Stimulated activated CD4-positive, alpha-beta T cell treated with anti-CD3 and anti-CD28 coated beads, Interleukin-1b, Interleukin-23, amount 100 ng/mL, for 24 hours (primary cell): ENCODE data around the gene KCNJ16.

Experiments
- DNase-seq, 4 experiments: peaks; one replicate each; pipeline ENCODE4 v3.0.0-alpha.2; 2020; ENCODE audit warnings: low read depth in 4 of 4, low spot score in 1 of 4

KCNJ16 gene

DNA sequence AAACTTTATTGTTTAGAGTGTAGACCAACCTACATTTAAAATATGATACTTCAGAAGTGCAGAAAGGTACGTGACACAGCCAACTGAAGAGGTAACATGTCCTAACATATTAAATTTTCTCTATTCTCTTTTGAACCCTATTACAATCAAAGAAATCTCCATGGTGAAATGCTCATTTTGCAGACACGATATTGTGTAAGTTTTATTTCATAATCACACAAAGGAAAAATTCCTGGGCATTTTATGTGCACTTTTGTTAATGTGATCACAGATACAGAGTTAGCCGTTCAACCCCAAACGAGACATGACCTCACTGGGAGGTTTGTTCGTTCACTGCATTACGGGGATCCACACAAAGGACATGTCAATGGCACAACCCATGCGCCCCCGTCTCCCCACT is 21.8 kb downstream of the KCNJ16 start:
- DNase-seq: no peak

DNA sequence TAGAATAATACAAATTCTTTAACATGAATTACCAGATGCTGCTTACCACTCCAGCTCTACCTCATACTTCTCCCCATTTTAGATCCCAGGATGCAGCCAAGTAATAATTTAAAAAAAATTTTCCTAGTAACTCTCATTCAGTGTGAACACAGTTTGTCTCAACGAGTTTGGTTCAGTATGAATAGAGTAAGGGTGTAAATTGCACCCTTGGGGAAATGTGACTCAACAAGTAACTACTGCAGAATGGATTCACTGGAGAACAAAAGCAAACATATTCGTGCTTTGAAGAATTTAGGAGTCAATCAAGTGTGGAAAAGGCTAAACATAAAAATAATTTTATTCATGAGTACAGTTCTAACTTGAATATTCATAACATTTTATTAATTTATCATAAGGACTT is 23.0 kb downstream of the KCNJ16 start:
- no peak for DNase-seq

DNA sequence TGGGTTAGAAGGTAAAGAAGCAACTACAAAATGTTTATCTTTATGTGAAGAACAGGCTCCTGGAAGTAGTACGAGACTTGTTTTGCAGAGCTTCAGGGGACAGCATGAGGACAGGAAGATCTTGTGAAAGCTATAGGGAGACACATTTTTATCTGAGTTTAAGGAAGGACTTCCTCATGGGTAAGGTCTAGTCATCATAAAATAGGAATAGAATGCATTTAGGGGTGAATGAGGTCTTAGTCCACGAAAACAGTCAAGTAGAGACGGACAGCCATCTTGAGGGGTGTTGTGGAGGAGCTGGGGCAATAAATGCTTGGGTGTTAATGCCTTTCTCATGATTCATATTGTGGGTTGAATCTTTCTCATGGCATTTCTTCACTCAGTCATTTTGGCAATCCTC is 24.3 kb downstream of the KCNJ16 start:
- no peak for DNase-seq

DNA sequence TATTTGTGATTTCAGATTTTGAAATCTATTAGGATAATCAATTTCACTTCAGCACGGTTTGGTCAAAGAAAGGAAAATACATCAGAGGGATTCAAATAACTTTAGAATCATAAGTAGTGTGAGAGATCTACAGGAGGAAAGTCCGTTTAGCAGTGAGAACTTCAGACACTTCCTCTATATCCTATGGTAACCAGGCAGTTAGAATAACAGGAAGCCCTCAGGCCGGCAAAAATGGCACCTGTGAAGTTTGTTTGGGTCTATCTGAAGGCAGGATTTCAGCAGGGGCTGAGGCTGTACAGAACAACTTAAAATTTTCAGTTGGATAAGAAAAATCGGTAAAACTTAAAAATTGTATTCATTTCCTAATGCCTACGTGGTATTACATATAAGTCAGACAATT is 24.9 kb downstream of the KCNJ16 start:
- no peak for DNase-seq

DNA sequence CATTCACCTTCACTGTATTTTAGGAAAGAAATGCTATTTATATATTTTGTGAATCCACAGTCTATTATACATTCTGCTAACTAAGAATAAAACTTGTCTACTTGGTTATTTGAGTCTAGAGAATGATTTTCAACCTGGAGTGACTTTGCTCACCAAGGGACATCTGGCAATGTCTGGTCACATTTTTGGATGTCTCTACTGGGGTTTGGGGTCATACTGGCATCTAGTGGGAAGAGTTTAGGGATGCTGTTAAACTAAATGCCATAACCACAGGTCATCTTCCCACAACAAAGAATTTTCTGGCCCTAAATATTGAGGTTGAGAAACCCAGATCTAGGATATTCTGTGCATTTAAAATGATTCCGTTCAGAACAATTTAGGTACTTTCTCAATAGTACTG is 26.0 kb downstream of the KCNJ16 start:
- DNase-seq: no peak

DNA sequence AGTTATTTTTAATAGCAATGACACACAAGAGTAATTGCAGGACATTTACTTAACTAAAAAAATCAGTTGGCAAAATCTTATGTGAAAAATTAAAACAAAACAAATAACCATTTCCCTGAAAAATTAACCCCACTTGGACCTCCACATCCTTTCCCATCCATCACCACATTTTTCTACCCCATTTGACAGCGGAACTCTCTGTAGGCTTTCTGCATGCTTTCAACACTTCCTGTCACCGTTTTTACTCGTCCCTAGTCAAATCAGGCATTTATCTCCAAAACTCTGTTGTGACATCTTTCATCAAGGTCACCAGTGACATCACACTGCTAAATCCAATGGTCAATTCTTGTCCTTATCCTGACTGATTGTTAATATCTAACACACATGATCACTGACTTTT is 27.5 kb downstream of the KCNJ16 start:
- DNase-seq: no peak

DNA sequence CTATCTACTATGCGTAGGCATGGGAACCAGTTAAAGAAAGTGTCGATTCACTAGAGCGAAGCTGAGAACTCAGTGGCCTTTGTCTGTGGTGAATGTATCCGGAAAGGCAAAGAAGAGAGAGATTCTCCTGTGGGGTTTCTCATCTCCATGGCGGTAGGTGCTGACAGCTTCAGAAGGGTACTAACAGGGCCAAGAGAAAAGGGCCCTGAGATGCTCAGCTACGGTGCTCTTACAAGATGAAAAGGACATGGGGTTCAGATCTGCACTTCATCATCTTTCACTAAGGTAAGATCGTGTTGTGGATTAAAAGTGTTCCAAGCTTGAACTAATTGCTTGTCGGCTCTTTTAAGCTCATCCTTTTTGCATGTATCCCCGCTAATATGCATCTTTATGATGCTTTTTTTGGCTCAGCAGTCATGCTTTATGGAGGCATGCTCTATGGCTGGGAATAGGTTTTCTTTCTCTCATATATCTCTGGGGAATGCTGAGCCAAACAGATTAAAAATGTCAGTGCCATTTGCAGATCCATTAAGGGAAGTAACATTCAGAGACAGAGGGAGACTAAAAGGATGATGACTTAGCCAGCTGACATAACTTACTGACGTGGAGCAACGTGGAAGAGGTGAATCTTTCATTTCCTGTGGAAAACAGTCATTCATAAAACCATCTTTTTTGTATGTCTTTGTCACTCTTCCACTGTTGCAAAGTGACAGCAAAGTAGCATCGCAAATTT is 29.9 kb downstream of the KCNJ16 start:
- no peak for DNase-seq

DNA sequence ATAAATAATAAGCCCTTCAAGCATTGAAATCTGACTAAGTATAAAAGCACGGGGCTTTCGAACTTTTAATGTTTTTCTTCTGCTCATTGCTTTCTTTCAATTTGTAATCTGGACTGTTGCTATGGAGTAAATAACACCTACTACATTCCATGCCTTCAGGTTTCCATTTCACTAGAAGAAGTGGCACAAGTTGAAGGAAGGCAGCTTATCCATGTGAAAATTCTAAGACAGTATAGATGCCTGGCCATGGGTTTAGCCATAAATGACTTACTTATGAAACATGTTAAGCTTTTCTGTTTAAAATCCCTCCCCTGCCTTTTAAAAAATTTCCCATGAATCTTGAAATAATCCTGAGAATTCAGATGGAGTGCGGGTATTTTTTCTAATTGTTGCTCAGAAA is 30.6 kb downstream of the KCNJ16 start:
- no peak for DNase-seq

DNA sequence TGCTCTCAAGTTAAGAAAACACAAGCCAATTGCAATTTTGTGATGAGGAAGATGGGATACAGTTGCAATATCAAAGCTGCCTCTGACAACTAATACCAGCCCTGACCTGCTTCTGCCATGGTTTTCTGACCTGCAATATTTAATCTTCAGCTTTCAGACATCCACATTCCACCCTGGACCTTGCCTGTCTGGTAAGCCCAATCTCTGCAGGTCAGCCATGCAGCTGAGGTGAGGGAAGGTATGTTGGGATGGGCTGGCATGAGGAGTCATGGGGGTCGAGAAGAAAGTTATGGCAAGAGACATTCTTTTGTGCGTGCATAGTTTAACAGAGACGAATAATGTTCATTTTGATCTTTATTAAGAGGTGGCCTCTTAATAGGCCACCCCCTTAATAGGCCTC is 31.5 kb downstream of the KCNJ16 start:
- DNase-seq: no peak

DNA sequence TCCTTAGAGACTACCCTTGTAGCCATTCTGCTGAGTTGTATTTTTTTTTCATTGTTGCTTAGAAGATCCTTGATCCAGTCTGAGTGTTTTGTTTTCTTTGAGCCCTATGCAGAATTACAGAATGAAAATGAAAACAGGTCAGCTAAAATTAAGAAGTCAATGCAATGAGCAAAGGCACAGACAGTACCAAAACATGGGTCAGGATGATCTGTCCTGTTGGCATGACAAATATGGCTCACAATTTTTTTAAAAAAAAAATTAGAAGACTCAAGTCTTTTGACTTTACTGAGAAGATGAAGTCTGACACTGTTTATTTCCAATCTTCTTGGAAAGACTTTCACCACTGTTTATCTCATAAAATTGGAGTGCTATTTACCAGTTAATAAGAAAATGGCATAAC is 32.4 kb downstream of the KCNJ16 start:
- DNase-seq: no peak

DNA sequence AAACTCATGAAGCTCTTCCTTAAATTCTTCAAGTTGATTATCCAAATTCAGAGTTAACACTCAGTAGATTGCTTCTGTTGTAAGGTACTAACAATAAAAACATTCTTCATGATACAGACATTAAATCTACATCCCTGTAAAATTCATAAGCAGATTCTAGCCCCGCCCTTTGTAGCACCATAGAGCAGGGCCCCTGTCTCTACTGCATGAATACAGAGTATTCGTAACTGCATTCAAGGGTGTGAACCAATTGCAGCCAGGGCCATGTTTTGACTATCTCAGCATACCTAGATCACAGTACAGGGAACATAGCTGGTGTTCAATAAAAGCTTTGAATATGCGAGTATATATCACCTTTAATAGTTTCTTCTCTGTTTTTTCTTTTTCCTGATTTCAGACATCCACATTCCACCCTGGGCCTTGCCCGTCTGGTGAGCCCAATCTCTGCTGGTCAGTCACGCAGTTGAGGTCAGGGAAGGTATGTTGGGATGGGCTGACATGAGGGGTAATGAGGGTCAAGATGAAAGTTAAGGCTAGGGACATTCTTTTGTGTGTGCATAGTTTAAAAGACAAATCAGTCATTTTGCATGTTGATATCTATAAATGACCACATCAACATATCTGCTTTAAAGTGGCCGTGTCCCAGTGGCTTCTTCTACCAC is 33.0 kb downstream of the KCNJ16 start:
- no peak for DNase-seq

DNA sequence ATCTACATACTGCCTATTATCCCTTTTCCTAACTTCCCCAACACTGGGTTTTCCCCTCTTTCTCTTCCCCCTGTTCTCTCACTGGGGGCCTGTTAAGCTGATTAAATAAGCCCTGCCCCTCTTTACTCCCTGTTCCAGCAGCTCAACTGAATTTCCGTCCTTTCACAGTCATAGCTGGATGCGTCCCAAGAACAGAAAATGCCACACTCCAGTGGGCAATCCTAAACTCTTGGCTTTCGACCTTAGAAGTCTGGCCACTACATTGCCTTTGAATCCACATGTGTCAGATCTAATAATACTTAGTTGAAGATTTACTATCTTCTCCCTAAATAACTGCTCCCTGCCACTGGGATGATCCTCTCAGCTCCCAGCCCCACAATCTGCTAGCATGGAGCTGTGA is 34.5 kb downstream of the KCNJ16 start:
- no peak for DNase-seq

DNA sequence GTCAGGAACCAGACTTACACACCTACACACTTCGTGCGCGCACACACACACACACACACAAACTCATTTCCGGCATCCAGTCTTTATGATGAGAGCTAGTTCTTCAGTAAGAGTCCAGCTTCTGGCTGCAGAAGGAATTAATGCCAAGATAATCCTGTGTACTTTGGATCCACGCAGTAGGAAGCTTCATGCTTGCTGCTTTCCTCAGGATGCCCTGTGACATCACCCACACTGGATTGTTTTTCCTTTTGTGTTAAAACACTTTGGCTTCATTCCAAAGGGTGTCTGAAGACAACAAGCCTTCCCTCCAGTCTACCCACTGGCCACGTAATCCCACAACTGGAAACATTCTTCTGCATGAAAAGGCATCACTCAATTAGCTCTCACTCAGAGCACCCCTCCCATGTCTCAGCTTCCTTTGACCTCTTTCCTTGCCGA is 35.4 kb downstream of the KCNJ16 start:
- DNase-seq: no peak

DNA sequence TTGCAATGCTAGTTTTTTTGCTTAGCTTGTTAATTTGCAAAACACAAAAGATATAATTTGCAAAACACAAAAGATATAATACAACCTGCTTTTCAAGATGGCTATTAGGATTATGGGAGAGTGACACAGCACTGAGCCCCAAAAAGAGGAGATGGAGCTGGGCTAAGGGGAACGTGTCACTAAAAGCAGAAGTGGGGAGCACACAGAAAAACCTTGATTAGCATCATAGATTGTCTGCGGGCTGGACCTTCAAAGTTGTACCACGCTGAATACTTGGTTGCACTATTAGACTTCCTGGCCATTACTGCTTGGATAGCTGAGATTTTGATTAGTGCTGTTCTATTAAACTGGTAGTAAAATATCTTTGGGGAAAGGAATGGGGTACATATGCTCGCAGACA is 36.2 kb downstream of the KCNJ16 start:
- DNase-seq: no peak

DNA sequence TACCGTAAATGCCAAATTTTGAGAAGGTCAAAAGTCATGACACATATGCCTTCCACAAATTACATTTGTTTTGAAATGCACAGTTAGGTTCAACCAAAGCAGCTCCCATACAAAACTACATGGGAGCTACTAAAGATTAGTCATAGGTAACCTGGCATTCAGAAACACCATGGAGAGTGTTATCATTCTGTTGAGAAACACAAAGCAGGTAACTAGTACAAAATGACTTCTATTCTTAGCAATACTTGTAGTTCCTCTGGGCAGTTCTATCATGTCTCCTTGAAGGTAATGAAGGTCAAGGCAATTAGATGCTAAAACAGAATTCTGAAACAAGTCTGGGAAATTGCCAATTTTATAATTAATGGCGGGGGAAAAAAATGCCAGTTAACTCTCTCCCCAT is 39.4 kb downstream of the KCNJ16 start:
- DNase-seq: no peak

DNA sequence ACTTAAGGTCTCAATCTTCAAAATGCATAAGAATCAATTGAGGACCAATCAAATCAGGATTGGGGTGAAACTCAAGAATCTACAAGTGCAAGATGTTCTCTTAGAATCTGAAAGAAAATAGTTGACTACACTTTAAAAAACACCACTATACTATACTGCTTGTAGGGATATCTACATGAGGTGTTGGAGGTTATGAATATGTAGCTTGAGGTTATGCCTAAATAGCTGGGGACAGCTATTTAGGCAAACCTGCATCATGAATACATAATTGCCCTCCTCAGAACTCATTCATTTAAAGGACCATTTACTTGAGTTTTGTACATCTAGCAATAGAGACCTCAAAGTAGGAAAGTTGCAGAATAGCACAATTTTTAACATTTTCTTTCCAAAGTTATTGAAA is 40.1 kb downstream of the KCNJ16 start:
- DNase-seq: no peak

DNA sequence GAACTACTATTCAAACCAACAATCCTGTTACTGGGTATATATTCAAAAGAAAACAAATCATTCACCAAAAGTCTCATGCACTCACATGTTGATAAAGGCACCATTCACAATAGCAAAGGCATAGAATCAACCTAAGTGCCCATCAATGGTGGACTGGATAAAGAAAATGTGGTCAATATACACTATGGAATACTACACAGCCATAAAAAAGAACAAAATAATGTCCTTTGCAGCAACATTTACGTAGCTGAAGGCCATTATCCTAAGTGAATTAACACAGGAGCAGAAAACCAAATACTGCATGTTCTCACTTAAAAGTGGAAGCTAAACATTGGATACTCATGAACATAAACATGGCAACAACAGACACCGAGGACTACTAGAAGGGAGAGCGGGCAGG is 41.9 kb downstream of the KCNJ16 start:
- DNase-seq: no peak

DNA sequence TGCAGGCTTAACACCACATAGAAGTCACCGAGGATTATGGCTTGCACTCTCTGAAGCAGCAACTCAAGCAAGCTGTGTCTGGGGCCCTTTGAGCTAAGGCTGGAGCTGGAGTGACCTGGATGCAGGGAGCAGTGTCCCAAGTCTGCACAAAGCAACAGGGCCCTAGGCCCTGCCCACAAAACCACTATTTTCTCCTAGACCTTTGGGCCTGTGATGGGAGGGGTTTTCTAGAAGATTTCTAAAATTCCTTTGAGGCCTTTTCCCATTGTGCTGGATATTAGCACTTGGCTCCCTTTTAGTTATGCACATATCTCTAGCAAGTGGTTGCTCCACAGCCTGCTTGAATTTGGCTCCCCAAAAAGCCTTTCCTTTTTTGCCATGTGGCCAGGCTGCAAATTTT is 44.5 kb downstream of the KCNJ16 start:
- DNase-seq: no peak

DNA sequence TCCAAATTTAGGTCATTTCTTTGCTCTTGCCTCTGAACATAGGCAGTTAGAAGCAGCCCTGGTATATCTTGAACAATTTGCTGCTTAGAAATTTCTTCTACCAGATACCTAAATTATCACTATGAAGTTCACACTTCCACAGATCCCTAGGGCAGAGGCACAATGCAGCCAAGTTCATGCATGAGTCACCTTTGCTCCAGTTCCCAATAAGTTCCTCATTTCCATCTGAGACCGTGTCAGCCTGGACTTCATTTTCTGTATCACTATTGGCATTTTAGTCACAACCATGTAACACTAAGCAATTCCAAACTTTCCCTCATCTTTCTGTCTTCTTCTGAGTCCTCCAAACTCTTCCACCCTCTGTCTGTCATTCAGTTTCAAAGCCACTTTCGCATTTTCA is 45.0 kb downstream of the KCNJ16 start:
- no peak for DNase-seq

DNA sequence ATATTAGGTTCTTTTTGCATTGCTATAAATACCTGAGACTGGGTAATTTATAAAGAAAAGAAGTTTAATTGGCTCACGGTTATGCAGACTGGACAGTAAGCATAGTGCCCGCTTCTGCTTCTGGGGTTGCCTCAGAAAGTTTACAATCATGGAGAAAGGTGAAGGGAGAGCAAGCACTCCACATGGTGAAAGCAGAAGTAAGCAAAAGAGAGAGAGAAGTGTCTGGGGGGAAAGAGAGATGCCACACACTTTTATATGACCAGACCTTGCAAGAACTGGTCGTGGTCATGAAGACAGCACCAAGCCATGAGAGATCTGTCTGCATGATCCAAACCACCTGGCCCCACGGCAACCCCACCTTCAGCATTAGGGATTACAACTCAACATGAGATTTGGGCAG is 45.4 kb downstream of the KCNJ16 start:
- DNase-seq: no peak

DNA sequence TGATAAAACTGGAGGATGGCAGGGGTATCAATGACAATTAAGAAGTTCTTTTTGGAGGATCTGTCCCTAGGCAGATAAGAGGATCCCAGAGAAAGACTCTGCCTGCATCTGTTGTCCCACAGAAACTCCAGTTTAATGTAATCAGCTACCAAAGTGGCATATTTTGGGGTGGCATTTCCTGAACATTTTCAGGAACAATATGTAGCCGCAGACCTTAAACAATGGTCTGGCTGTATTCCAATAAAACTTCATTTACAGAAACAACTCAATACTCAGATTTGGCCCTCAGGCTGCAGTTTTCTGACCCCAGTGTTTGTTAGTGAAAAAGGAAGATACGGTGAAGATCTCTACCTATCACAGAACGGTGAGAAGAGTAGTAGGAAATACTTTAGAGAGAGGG is 46.1 kb downstream of the KCNJ16 start:
- DNase-seq: no peak

DNA sequence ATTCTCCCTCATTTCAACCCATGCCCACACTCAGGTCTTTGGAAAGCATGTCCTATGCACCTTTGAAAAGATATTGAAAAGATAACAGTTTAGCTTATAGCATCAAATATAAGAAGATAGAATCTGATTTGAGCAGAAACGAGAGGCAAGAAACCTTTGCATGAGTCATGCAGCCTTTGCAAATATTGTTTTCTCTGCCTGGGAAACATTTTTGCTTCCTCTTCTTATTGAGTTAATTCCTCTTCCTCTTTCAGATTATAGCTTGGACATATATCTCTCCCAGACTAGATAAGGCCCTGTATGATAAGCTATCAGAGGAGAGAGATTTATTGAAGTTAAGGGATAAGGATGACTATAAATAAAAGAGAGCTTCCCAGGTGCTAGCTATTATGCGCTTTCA is 48.2 kb downstream of the KCNJ16 start:
- DNase-seq: no peak

DNA sequence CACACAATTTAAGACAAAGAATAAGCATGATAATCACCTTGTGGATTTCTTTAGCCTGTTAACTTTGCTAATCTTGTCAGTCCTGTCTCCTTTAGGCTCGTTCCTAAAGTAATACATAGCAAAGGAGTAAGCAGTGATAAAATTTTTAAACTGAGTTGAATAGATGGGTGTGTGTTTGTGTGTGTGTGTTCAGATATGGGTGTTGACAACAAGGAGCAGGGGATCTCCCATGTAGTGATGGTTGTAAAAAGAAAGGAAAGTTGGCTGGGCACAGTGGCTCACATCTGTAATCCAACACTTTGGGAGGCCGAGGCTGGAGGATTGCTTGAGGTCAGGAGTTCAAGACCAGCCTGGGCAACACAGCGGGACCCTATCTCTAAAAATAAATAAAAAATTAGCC is 49.7 kb downstream of the KCNJ16 start:
- DNase-seq: no peak
